ENCODE measurements around the gene MMP20.

Gene MMP20

GRCh38 chr11:102527684-102528083, 97.4 kb downstream of the MMP20 start:
- Histone ChIP-seq H3K4me3 (no peak overlapping the region), H3K27ac (no peak overlapping the region)

GRCh38 chr11:102527041-102527440, 98.1 kb downstream of the MMP20 start:
- H3K27ac ChIP-seq, result no peak overlapping the region
- H3K4me3 ChIP-seq, result no peak overlapping the region

Measured in skin epidermis (tissue), 12 donors.